ENCODE results near the gene ATG16L1.

DNA sequence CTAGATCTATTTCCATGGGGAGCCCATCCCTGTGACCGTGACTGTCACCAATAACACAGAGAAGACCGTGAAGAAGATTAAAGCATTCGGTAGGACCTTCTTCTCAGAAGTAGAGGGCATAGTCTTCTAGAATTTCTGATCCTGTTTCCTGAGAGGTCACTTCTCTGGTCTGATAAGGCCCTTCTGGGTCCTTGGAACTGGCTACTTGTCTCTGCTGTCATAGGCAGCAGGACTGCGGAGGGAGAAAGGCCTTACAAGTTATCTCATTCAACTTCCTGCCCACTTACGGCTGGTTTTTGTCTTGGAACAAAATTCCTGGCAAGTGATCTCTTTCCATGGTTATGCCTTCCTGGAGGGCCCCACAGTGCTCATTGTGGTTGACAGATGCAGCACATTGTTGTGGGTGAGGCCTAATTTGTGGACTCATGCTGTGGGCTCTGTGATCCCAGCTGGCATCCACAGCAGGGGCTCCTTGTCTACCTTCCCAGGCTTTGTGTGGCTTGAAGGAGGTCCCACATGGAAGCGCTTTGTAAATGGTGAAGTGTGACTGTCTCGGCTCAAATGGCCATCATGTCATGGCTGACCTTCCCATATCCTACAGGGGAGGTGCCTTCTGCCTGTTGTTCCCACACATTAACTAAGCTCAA, 78.1 kb downstream of the ATG16L1 start:
- TF ChIP-seq, protein P1, sequence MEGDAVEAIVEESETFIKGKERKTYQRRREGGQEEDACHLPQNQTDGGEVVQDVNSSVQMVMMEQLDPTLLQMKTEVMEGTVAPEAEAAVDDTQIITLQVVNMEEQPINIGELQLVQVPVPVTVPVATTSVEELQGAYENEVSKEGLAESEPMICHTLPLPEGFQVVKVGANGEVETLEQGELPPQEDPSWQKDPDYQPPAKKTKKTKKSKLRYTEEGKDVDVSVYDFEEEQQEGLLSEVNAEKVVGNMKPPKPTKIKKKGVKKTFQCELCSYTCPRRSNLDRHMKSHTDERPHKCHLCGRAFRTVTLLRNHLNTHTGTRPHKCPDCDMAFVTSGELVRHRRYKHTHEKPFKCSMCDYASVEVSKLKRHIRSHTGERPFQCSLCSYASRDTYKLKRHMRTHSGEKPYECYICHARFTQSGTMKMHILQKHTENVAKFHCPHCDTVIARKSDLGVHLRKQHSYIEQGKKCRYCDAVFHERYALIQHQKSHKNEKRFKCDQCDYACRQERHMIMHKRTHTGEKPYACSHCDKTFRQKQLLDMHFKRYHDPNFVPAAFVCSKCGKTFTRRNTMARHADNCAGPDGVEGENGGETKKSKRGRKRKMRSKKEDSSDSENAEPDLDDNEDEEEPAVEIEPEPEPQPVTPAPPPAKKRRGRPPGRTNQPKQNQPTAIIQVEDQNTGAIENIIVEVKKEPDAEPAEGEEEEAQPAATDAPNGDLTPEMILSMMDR (IDR thresholded peaks at IDR 0.05) = no peak
- TF ChIP-seq POLR2A (IDR thresholded peaks at IDR 0.05) = no peak
